Stimulated activated CD8-positive, alpha-beta memory T cell treated with anti-CD3 and anti-CD28 coated beads, Interleukin-4, amount 100 ng/mL, for 4 hours (primary cell): ENCODE results near the gene SEPTIN8.
A peak's percentile ranks its signal among the peaks of the same experiment; 100 is the strongest.

Experiments used
- DNase-seq, 2 donors: peaks; one replicate each; pipeline ENCODE4 v3.0.0-alpha.2; 2020; ENCODE audit warnings: low read depth in 2 of 2, low spot score in 1 of 2

The SEPTIN8 gene, protein sequence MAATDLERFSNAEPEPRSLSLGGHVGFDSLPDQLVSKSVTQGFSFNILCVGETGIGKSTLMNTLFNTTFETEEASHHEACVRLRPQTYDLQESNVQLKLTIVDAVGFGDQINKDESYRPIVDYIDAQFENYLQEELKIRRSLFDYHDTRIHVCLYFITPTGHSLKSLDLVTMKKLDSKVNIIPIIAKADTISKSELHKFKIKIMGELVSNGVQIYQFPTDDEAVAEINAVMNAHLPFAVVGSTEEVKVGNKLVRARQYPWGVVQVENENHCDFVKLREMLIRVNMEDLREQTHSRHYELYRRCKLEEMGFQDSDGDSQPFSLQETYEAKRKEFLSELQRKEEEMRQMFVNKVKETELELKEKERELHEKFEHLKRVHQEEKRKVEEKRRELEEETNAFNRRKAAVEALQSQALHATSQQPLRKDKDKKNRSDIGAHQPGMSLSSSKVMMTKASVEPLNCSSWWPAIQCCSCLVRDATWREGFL

DNA sequence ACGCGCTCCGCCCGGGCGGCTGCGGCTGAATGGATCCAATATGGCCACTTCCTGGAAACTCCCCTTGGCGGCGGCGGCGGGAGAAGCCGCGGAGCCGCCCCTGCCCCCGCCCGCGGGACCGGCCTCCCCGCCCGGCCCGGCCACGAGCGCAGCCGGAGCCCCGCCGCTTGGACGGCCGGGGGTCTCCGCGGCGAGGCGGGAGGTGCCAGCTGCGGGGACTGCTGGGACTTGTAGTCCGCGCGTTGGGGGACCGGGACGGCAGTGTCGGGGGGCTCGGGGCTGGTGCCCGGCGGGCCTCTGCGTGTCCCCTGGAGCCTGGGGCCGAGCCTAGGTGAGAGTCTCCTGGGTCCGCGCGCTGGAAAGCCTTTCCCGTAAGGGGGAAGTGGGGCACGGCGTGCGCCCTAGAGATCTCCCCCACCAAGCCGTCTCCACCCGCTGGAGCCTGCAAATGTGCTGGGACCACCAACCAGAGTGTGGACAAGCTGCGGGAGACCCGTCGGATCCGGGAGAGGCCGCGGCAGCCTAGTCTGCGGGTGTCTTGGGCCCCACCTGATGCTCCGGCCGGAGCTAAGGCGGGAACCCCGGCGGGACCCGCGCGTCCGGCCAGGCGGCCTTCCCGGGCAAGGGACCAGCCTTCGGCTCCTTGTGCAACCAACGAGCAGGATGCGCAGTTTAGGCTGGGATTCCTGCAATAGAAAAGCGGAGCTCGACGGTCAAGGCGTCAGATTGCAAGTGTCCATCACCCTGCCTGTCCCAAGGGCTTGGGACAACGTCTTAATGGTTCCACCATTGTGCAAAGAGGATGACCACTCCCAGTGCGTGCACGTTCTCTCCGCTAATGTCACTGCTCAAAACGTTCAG is at the start of gene SEPTIN8:
TSS of gene SEPTIN8 (minus strand) at position 31 of the 861 bp plus-strand sequence. CDS start 102 bp downstream, outside the sequence.
- no peak for DNase-seq

DNA sequence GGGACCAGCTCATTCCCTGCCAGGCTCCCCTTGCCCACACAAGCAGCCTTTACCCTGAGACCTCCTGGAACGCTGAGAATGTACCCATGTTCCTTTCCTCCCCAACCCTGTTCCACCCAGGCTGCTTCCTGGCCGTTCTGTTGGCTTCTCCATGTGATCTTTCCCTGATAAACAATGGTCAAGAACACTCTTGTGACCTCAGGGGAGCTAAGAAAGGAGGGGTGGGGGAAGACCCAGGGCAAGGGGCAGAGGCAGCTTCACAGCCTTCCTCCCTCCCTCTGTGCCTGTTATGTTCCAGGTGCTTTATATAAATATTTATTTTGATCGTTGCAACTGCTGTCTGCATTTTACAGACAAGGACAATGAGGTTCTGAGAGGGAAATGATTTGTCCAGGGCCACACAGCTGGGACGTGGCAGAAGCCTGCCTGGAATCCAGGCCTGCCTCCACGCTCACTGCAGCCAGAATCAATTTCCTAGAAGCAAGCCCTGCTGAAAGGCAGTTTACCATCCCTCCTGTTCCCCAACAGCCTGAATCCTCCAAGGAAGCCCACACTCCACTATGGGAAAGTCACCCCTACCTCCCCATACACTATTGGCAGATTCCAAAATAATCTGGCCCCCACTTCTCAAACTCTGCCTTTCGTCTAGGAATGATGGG is 49.5 kb upstream of the SEPTIN8 start:
- DNase-seq: no peak

DNA sequence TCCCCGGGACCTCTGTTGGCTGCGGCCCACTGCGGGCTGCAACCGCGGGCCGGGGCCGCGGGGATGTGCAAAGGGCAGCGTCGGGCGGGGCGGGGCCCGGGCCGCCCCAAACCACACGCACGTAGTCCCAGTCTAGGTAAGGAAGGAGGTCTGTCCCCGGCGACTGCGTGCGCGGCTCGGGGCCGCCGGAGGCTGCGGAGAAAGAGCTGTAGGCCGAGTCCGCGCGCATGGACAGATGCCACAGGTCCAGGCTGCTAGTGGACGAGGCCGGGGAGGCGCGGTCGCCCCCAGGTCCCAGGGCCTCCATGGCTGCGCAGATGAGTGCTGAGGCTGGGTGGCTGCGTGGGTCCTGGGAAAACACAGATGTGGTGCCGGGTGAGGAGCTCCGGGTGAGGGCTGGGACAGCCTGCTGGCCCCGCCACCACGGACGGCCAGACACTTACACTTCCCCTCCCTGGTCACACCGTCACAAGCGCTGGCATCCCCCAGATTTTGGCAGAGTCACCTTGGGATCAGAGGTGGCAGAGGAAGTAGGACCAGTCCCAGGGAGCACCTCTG is 48.9 kb upstream of the SEPTIN8 start:
- no peak for DNase-seq

DNA sequence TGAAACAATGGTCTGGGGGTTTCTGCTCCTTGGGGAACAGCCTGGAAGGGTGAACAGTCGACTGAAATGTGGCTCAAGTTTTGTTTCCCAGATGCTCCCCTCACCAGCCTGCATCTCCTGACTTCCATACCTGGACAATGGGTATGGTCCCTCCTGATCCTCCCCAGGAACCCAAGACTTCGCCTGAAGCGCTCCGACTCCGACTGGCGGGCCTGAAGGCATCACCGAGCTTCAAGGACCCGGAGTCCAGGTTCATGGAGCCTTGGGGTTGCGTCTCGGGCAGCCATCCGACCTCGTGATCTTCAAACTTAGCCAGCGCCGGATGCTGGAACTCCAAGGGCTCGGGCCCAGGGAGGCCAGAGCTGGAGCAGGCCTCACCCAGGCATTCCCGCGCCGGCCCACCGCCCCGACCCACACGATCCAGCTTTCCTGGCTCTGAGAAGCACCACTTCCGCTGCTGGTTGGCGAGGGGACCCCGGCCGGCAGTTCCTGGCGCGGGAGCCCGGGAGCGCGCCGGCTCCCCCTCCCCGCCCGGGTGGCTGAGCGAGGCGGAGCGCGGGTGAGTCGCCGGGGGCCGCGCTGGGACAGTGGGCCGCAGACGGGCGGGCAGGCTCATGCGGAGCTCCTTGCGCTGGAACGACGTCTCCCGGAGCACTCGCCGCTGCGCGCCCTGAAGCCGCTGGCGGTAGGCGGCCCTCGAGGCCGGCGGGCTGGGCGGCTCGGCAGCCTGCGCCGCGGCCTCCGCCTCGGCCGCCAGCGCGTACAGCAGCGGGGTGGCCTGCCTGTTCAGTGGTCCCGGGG is 48.2 kb upstream of the SEPTIN8 start:
- DNase-seq: no peak

DNA sequence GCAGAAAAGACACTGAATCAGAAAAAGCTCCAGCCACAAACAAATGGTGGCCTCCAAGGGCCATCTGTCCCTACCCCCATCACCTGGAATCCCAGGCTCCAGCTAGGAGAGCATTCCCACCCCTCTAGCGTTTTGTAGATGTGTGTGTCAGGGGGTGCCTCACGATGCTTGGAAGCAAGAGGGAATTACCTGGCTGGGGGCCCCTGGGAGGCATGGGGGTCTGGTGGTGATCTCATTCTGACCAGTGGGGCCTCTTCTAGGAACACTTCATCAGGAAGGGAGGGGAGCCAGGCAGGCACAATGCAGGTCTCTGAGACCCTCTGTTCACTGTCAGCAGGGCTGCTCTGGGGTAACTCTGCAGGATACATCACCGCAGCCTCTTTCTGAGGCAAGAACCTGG is 47.4 kb upstream of the SEPTIN8 start:
- DNase-seq: no peak

DNA sequence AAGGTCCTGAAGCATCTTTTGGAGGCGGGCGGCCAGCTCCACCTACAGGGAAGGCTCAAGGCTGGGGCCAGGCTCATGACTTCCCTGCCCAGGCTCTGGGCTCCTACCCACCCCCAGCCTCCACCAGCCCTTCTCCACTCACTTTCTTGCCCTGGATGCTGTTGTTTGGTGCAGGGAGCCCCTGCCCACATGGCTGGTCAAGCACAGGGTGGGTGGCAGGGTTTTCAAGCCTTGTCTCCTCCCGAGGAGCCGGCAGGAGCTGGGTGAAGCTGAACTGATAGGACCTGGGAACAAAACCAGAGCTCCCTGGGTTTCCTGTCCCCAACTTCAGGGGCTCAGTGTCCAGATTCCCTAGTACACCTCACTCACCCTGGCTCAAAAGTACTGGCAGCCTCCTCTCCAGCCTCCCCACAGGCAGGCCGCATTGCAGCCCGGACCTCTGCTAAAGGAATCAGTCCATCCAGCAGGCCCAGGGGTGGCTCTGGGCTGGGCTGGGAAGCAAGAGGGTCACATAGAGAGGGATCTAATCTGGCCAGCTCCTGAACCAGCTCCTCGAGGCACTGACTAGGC is 46.5 kb upstream of the SEPTIN8 start:
- DNase-seq: no peak

DNA sequence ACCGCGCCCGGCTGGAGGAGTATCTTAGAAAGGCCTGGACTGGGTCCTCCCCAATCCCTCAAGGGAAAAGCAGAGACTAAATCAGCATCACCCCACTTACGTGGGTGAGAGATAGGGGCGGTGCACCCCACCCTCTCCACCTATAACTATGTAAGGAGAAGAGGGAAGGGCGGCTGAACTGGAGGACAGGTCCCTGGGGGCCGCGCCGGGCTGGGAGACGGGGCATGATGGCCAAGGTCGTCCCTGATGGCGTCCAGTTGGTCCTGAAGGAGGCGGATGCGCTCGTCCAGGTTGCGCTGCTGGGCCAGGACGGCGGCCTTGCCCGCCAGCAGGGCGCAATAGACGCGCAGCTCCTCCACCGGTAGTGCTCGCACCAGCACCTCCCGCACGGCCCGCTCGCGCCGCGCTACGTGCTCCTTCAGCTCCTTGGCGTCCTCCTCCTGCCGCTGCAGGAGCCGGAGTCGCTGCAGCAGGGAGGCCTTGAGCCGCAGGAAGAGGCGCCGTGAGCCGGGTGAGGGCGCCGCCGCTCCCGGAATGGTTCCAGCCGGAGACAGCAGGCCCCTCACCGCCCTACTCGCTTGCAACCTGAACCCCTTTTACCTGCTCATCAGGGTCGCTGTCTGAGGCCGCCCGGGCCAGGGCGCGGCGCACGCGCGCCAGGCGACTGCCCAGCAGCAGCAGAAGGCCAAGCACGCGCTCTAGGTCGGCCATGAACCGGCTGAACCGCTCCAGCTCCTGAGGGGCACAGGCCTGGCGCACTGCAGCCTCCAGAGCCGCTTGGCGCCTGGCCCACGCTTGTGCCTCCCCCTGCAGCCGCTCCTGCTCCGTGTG is 45.8 kb upstream of the SEPTIN8 start:
- DNase-seq: no peak

DNA sequence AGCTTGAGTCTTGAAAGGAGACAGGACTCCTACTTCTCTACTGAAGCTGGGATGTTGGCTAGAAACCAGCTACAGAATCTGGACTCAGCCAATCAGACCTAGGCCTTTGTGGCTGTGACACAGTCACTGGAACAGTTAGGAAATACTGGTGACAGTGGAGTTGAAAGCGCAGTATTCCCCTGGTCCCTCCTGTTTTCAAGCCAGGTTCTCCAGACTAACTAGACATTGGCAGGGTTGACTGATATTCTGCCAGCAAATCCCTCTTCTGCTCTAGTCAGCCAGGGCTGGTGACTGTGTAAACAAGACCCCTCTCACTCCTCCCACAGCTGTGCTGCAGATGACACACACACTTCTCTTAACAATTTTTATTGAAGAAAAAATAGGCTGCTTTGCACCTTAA is 44.8 kb upstream of the SEPTIN8 start:
- DNase-seq: no peak

DNA sequence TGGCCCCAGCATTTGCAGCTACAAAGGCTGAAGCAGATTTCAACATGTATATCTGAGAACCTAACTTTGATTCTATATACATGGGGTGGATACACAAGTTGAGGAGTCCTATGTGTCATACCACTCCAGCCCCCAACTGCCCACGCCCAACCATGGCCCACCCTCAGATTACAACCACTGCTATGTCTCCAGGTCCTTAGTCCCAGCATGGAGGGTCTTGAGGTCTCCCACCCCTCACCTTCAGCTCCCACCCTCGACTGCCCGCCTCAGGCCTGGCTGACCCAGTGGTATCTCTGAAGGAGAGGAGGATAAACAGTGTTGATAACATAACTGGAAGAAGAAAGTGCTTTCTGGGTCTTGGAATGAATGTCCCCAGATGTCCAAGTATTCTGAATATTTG is 44.3 kb upstream of the SEPTIN8 start:
- DNase-seq: no peak

DNA sequence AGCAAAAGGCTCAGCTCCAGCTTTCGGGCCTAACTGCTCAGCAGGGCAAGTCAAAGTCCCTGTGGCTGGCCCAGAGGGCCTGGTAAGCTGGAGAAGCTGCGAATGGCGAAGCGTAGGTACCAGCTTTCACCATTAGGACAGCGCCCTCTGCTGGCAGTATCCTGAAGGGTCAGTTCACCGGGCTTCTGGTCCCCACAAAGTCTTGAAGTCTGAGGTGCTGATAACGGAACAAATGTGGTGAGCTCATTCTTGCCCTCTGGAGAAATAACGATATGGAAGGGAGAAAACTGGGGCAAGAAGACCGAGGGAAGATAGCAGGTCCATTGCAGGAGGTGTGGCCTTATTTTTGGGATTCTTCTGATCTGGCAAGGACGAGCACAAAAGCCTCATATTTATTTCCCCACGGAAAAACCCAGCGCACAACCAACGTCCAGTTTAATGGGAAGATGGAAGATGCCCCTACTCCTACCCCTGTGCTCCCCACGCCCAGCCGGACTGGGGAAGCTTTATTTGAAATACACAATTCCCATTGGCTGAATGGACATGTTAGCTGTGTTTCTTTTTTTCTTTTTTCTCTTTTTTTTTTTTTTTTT is 43.2 kb upstream of the SEPTIN8 start:
- DNase-seq: peak; percentile 70 to 87

DNA sequence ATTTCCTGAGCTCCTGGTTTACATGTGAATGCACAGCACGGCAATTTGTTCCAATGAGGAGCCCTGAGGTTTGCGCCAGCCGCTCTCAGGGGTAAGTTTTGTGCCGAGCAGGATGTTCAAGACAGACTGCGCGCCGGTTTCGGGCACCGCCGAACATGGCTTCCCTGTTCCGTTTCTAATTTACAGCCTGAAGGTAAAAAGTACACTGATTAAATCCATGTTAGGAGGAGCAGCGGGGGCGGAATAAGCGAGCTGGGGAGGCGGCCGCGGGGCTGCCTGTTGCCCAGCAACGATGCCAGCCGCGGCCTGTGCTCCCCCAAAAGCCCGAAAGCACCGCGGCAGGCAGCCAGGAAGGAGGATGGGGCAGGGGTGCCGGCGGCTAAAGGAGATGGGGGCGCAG is 42.4 kb upstream of the SEPTIN8 start:
- no peak for DNase-seq

DNA sequence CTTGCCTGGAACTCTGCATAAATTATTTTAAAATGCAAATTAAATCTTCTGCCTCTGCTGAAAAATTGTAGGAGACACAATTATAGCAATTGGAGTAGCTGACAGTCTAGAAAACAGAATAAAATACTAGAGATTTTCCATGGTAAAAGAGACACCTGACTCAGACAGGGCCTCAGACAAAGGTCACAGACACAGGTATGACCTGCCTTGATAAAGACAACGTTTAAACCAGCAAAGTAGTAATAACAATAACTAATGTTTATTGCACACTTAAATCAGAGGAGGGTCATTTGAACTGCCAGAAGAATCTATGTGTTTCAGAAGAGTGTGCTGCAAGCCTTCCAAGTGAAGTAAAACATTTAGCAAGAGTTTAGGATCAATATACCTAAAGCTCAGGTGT is 40.0 kb upstream of the SEPTIN8 start:
- no peak for DNase-seq

DNA sequence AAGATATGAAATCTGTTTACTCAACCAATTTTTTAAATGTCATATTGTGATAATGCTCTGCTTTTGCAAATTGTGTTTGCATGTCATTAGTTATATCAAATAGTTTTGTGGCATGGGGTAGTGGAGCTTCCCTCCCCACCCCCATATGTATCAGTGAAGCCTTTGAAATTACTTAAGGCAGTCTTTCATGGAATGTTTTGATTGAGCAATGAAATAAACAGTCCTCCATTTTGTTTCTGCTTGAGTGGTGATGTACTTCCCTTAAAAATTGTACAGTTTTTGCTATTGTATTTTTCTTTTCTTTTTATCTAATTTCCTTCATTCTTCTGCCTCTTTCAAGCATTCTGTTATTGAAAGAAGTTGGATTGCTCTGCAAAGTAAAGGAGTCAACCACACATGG is 39.5 kb upstream of the SEPTIN8 start:
- no peak for DNase-seq

DNA sequence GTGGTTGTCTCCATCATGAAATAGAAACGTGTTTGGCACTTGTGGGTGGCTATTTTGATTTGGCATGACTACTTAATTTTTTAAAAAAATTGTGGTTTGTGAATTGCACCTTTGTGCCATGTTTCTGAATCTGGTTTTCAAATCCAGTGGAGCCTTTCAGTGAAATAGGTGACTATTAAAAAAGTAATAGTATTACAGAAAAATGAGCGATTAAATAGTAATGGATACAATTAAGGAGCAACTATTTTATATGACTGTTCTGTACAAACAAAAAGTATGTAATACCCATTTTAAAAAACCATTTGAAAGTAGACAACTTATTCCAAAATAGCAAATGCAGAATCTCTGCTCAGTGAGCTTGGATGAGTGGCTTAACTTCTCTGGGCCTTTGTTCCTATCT is 39.0 kb upstream of the SEPTIN8 start:
- no peak for DNase-seq

DNA sequence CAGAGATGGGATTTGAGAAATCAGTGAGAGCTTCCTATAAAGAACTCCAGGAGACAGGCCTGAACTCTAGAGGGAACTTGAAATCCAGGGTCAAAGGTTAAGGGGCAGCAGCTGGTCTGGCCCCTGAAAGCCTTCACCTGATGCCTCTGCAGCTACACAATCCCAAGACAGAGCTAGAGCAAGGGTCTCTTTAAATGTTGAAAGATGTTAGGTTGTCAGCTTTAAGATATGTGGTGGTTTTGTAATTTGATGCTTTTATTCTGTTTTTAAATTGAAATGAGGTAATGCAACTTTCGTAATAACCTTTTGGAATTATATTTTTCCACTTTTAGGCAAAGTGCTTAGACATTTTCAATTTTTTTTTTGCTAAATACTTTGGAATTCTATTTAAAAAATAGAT is 38.4 kb upstream of the SEPTIN8 start:
- no peak for DNase-seq

DNA sequence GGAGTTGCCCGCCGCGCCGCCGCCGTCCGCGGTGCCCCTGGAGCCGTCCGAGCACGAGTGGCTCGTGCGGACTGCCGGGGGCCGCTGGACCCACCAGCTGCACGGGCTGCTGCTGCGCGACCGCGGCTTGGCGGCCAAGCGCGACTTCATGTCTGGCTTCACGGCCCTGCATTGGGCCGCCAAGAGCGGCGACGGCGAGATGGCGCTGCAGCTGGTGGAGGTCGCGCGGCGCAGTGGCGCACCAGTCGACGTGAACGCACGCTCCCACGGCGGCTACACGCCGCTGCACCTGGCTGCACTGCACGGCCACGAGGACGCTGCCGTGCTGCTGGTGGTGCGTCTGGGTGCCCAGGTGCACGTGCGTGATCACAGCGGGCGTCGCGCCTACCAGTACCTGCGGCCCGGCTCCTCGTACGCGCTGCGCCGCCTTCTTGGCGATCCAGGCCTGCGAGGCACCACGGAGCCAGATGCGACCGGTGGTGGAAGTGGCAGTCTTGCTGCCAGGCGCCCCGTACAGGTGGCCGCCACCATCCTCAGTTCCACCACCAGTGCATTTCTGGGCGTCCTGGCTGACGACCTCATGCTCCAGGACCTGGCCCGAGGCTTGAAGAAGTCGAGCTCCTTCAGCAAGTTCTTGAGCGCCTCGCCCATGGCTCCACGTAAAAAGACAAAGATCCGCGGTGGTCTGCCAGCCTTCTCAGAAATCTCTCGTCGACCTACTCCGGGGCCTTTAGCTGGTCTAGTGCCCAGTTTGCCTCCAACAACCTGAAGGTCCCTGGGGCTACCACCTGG is 37.7 kb upstream of the SEPTIN8 start:
- no peak for DNase-seq

DNA sequence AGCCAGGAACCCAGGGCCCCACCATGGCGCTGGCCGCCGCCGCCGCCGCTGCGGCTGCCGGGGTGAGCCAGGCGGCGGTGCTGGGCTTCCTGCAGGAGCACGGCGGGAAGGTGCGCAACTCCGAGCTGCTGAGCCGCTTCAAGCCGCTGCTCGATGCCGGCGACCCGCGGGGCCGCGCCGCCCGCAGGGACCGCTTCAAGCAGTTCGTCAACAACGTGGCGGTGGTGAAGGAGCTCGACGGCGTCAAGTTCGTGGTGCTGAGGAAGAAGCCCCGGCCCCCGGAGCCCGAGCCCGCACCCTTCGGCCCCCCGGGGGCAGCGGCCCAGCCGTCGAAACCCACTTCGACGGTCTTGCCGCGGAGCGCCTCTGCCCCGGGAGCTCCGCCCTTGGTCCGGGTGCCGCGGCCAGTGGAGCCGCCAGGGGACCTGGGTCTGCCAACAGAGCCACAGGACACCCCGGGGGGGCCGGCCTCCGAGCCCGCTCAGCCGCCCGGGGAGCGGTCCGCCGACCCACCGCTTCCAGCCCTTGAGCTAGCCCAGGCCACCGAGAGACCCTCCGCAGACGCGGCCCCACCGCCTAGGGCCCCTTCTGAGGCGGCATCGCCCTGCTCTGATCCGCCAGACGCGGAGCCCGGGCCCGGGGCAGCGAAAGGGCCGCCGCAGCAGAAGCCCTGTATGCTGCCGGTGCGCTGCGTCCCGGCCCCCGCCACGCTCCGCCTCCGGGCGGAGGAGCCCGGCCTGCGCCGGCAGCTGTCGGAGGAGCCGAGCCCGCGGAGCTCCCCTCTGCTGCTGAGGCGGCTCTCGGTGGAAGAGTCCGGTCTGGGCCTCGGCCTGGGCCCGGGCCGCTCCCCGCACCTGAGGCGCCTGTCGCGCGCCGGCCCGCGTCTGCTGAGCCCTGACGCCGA is 36.8 kb upstream of the SEPTIN8 start:
- no peak for DNase-seq
